RKO (cell line): ENCODE measurements around the gene KRT84.
"Not testable (repeated sequence)": the region's sequence is repeated elsewhere in the genome, so short reads cannot be mapped to it uniquely, and the experiment has no call there.

ENCODE experiments used
- DNase-seq: peaks from one replicate; pipeline ENCODE4 v3.0.0-alpha.2; 2016; ENCODE audit warnings: low spot score

Gene KRT84

DNA sequence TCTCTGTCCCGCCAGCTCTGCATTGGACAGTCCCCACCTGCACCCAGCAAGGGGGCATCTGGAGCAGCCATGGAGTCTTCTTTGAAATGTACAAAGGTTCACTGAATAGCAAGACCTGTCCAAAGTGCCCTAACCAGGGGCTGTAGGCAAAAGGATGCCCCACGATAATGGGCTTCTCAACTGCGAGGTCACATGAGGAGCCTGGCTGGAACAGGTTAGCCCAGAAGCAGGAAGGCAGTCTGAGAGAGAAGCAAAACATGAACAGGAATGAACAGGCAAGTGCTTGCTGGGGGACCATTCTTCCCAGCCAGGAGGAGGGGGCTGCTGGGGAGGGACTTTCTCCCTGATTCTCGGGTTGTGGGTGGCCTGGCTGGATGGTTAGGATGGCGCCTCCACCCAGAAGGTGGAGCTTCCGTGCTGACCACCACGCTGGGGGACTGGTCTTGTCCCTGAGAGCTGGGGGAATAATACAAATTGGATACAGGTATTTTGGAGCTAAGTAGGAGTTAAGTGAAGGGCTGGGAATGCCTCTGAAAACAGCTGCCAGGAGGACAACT is 25.3 kb downstream of the KRT84 start:
- no peak for DNase-seq

- no peak for DNase-seq
Observed at GRCh38 chr12:52359621-52360061, 25.8 kb downstream of the KRT84 start.

- no peak for DNase-seq
Observed at GRCh38 chr12:52358575-52359350, 26.7 kb downstream of the KRT84 start.

GRCh38 chr12:52356762-52357580 is 28.5 kb downstream of the KRT84 start:
- DNase-seq: no peak

DNA sequence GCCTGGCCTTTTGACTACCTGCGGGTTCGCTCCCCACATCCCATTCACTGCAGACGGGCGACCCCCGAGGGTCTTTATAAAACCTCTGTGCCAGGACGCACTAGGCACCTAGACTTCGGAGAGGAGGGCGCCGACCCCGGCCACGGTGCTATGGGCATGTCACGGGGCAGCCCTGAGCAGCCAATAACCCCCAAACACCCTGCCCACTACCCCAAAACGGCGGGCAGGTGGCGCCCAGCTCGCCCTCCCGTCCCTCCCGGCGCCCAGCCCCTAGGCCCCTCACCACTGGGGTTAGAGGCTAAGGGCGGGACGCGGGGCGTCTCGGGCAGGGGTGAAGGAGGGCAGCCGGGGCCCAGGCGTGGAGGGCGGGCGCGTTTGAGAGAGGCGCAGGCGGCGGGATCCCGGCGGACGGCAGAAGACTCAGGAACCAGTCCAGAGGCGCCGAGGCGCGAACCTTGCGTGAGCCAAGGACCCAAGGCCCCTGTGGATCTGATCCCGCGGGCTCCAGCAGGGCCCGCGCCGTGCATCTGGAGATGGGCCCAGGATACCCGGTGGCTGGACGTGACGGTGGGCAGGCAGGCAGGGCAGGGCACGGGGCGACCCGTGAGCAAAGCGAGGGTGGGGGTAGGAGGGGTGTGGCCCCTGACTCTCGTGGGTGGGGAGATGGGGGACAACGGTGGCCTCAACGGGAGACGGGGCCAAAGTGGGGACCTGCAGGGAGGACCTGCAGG is 29.3 kb downstream of the KRT84 start:
- DNase-seq: no peak

- DNase-seq: no peak
Observed at GRCh38 chr12:52355176-52355575, 30.3 kb downstream of the KRT84 start.

DNA sequence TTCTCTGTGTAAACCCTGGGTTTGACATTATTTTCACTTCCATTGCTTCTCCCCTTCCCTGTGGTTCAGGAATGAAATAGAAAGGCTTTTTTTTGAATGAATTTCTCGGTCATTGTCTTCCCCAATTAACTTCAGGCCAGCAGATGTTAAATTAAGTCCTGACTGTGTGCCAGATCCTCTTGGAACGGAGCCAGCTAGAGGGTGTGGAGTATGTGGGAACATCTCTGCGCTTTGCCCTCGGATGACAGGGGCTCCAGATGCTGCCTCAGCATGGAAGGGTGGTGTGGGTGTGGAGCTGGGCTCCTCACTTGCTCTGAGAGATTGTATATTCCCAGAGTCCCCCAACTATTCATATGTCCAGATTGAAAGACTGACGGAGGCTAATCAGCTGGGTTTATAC is 31.3 kb downstream of the KRT84 start:
- DNase-seq: no peak

DNA sequence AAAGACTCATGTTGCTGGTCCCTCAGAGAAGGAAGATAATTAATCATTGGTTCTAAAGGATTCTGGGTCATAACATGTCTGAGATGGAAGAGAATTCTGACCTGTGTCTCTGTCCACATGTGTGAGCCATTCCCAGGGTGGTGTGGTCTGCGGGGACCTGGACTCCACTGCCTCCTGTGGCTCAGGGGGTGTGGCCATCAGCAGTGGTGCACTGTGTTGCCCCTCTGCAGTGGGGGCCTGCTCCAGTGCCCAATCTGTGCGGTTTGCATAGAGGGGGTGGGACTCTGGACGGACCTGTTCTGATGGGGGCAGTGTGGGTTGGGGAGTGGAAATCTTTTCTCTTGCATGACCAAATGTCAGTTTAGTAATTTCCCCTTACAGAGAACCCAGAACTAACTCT is 31.7 kb downstream of the KRT84 start:
- no peak for DNase-seq

DNA sequence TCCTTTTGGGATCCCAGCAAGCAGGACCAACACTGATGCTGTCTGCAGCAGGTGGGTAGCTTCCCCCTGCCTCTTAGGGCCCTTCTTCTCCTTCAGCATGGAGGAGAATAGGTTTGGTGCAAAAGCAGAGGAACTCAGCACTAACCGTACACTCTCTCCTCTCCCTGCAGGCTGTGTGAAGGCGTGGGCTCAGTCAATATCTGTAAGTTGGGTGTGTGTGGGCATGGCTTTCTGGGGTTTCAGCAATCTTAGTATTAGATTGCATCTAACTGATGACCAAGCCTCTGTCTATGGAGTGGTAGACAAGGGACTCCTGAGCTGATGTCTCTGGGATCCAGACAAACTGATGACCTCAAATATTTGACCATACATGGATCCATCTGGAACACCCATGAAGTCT is 32.5 kb downstream of the KRT84 start:
- no peak for DNase-seq

- DNase-seq: no peak
Observed at GRCh38 chr12:52351196-52352059, 34.0 kb downstream of the KRT84 start.

DNA sequence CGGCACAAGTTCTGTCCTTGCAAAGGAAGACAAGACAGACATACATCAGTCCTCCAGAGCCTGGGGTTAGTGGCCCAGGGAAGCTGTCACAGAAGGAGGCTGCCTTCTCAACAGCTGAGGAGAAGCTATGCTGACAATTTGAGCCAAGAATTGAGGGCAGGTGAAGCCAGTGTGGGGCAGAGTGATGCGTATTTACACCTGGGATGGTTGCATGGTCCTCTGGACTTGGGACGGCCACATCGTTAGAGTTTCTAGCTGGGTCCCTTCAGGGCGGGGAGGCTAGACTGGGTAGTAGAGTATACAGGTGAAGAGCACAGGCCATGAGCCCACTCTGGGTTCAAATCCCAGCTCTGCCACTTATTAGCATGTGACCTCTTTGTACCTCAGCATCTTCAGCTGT is 34.7 kb downstream of the KRT84 start:
- DNase-seq: no peak

GRCh38 chr12:52350021-52350620 is 35.3 kb downstream of the KRT84 start:
- no peak for DNase-seq

DNA sequence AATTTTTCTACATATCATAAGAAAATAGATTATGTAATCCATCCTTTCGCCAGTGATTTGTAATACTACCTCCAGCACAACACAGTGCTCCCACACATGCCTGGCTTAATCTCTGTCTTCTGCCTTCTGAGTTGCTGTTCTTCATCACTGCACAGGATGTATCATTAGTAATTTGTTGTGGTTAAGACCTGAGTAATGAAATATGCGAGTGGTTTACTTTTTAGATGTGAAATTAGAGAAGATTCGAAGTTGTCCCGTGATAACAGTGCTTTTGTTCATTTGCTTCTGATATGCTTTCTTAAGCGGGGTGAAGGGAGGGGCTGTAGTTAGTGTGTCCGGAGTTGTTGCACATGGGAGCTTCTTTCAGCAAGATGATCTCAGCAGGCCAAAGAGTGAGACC is 36.3 kb downstream of the KRT84 start:
- no peak for DNase-seq

- DNase-seq: no peak
Observed at GRCh38 chr12:52347551-52348510, 37.6 kb downstream of the KRT84 start.

DNA sequence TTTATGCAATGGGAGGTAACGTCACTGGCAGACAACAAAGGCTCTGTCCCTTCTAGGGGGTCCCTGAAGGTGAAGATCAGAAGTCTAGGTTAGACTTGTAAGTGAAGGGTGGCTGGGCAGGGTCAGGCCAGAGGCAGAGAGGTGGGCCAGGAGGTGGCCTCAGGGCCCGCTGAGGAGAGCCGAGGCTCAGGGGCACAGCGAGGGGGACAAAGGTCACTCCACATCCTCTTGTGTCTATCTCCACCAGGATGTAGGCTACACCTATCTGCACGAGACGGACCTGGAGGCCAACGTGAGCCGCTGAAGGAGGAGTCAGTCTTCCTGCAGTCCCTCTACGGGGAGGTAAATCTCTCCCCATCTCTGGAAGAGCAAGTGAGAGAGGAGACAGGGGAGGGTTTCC is 38.4 kb downstream of the KRT84 start:
- DNase-seq: no peak

DNA sequence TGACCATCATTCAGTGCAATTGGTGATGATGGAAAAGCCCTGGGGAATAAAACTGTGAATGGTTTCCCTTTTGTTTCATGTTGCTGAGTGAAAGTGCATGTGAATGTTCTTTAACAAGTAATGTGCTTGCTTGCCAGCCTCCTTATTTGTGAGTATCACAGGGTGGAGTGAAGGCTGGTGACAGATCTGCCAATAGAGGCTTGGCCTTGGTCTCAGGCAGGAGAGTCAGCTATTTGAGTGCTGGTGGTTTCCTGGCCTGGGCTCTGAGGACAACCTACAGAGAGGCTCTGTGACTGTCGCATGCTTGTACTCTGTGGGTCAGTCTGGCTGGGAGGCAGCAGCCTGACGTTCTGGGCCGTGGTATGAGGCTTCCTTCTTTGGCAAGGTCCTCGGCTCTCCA is 38.9 kb downstream of the KRT84 start:
- no peak for DNase-seq

- DNase-seq: not testable (repeated sequence)
Observed at GRCh38 chr12:52345041-52345440, 40.4 kb downstream of the KRT84 start.

- no peak for DNase-seq
Observed at GRCh38 chr12:52344111-52344510, 41.3 kb downstream of the KRT84 start.

DNA sequence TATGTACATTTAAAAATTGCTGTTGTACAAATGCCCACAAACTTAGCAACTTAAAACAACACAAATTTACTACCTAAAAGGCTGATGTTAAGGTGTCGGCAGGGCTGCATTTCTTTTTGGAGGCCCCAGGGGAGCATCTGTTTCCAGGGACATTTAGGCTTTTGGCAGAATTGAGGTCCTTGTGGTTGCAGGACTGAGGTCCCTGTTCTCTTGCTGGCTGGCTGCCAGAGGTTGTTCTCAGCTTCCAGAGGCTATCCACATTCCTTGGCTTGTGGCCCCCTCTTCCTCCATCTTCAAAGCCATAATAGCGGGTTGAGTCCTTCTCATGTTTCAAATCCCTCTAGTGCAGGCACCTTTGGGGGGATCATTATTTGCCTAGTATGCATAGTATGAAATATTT is 41.9 kb downstream of the KRT84 start:
- DNase-seq: no peak
